ENCODE results near the gene COL20A1.

COL20A1 gene

DNA sequence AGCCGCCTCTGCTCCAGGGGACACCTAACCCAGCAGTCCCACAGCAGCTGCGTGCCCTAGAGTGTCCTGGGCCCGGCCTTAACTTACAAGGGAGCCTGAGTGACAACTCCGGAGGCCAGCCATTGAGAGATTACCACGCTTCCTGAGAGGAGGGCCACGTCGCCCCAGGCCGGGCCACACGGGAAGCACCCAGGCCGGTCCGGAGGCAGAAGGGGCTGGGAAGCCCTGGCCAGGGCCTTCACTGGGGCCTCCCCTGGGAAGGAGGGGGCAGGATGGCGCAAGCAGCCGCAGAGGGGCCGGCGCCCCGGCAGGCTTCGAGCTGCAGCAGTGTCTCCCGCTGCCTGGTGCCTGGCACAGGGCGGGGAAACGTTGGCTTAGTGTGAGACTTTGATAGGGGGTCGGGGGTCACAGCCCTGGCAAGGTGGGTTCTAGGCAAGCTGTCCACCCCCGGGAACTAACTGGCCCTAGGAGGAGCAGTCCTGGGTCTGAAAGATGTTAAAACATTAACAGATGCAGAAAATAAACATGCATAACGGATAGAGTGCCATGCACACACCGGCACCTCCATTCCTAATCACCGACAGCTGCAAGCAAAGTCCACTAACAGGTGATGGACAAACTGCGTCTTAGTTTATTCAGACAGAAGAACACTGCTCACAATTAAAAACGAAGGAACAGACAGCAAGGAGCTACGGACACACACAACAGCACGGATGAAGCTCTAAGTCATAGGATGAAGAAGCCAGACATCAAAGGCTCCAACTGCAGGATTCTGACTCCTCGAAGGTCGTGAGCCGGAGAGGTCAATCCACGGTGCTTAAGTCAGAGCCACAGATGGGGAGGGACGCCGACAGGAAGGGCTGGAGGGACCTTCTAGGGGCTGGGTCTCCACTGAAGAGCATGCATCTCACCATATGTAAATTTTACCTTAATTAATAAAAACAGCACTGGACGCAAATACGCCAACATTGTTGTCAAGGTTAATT, 50.8 kb downstream of the COL20A1 start:
- DNase-seq (ENCODE audit: low read depth) = no peak
- H3K36me3 ChIP-seq (ENCODE audit: control insufficient read depth, insufficient read depth, low read length, severe bottlenecking) = no peaks in the 10 kb centered on the region
- peaks cover 43% of the 10 kb centered on the region for H3K27me3 ChIP-seq (replicated peaks; ENCODE audit: control insufficient read depth, insufficient read depth, low read length)
- peaks cover 25% of the 10 kb centered on the region for H3K4me1 ChIP-seq (ENCODE audit: control insufficient read depth, insufficient read depth, low read length)
- no peaks in the 10 kb centered on the region for H3K9me3 ChIP-seq (ENCODE audit: control insufficient read depth, low read length)
- H3K4me3 ChIP-seq (ENCODE audit: low read length) = no peak overlapping the region
- no peak overlapping the region for H3K9ac ChIP-seq (ENCODE audit: low read length)

- no peak overlapping the region for H3K4me3 ChIP-seq (ENCODE audit: low read length)
- H3K27me3 ChIP-seq (replicated peaks; ENCODE audit: control insufficient read depth, insufficient read depth, low read length) = peaks cover 43% of the 10 kb centered on the region
- H3K9ac ChIP-seq (ENCODE audit: low read length) = no peak overlapping the region
- peak; percentile 69 for DNase-seq (ENCODE audit: low read depth)
- no peaks in the 10 kb centered on the region for H3K36me3 ChIP-seq (ENCODE audit: control insufficient read depth, insufficient read depth, low read length, severe bottlenecking)
- H3K9me3 ChIP-seq (ENCODE audit: control insufficient read depth, low read length) = no peaks in the 10 kb centered on the region
- peaks cover 25% of the 10 kb centered on the region for H3K4me1 ChIP-seq (ENCODE audit: control insufficient read depth, insufficient read depth, low read length)
These were observed 51.8 kb downstream of the COL20A1 start for GRCh38 chr20:63344616-63345327.

- H3K9ac ChIP-seq (ENCODE audit: low read length) = no peak overlapping the region
- H3K36me3 ChIP-seq (ENCODE audit: control insufficient read depth, insufficient read depth, low read length, severe bottlenecking) = no peaks in the 10 kb centered on the region
- DNase-seq (ENCODE audit: low read depth) = peak; percentile 29
- no peaks in the 10 kb centered on the region for H3K9me3 ChIP-seq (ENCODE audit: control insufficient read depth, low read length)
- H3K27me3 ChIP-seq (replicated peaks; ENCODE audit: control insufficient read depth, insufficient read depth, low read length) = peaks cover 45% of the 10 kb centered on the region
- H3K4me1 ChIP-seq (ENCODE audit: control insufficient read depth, insufficient read depth, low read length) = peaks cover 25% of the 10 kb centered on the region
- no peak overlapping the region for H3K4me3 ChIP-seq (ENCODE audit: low read length)
These were observed 52.5 kb downstream of the COL20A1 start for GRCh38 chr20:63345328-63346100.

- Histone ChIP-seq H3K4me3 (ENCODE audit: low read length) (no peak overlapping the region), H3K9ac (ENCODE audit: low read length) (no peak overlapping the region), H3K27me3 (replicated peaks; ENCODE audit: control insufficient read depth, insufficient read depth, low read length) (peaks cover 43% of the 10 kb centered on the region), H3K4me1 (ENCODE audit: control insufficient read depth, insufficient read depth, low read length) (peaks cover 25% of the 10 kb centered on the region), H3K9me3 (ENCODE audit: control insufficient read depth, low read length) (no peaks in the 10 kb centered on the region), H3K36me3 (ENCODE audit: control insufficient read depth, insufficient read depth, low read length, severe bottlenecking) (no peaks in the 10 kb centered on the region)
- no peak for DNase-seq (ENCODE audit: low read depth)
These were observed 53.4 kb downstream of the COL20A1 start for GRCh38 chr20:63346131-63347080.

- H3K9me3 ChIP-seq (ENCODE audit: control insufficient read depth, low read length) = no peaks in the 10 kb centered on the region
- no peak overlapping the region for H3K4me3 ChIP-seq (ENCODE audit: low read length)
- H3K27me3 ChIP-seq (replicated peaks; ENCODE audit: control insufficient read depth, insufficient read depth, low read length) = peaks cover 35% of the 10 kb centered on the region
- H3K36me3 ChIP-seq (ENCODE audit: control insufficient read depth, insufficient read depth, low read length, severe bottlenecking) = no peaks in the 10 kb centered on the region
- no peak overlapping the region for H3K9ac ChIP-seq (ENCODE audit: low read length)
- no peak for DNase-seq (ENCODE audit: low read depth)
- H3K4me1 ChIP-seq (ENCODE audit: control insufficient read depth, insufficient read depth, low read length) = peaks cover 25% of the 10 kb centered on the region
These were observed 54.2 kb downstream of the COL20A1 start for GRCh38 chr20:63347081-63347741.

GRCh38 chr20:63347950-63348827, 55.2 kb downstream of the COL20A1 start:
- H3K4me3 ChIP-seq (ENCODE audit: low read length) = no peak overlapping the region
- no peak for DNase-seq (ENCODE audit: low read depth)
- H3K36me3 ChIP-seq (ENCODE audit: control insufficient read depth, insufficient read depth, low read length, severe bottlenecking) = no peaks in the 10 kb centered on the region
- no peaks in the 10 kb centered on the region for H3K9me3 ChIP-seq (ENCODE audit: control insufficient read depth, low read length)
- no peak overlapping the region for H3K9ac ChIP-seq (ENCODE audit: low read length)
- peaks cover 25% of the 10 kb centered on the region for H3K4me1 ChIP-seq (ENCODE audit: control insufficient read depth, insufficient read depth, low read length)
- peaks cover 29% of the 10 kb centered on the region for H3K27me3 ChIP-seq (replicated peaks; ENCODE audit: control insufficient read depth, insufficient read depth, low read length)

DNA sequence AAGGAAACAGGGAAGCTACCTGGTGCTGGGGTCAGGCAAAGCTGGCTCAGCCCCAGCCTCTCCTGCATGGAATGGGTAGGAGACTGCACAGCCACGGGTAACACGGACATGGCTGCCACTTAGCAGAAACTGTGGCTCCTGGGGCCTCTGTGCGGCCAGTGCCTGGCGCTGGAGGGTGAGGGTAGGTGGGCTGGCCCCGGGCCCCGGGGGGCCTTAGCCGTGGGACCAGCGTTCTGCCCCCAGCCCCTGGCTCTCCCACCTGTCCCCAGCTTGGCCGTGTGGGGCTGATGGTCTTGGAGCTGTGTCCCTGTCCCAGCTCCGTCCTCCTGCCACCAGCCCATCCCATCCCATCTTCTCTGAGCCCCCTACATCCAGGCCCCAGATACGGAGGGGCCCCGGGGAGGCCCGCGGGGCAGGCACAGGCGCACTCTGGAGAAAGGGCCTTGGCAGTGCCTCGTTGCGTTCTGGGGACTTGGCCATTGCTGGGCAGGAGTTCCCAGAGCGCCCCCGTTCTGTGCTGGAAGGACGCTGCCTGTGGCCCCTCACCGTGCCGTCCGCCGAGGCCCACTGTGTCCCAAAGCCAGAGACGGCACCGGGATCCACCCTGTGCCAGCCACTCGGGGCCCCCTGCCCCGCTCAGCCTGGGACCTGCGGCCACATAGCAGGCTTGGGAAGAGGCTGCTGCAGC, 56.0 kb downstream of the COL20A1 start:
- Histone ChIP-seq H3K36me3 (ENCODE audit: control insufficient read depth, insufficient read depth, low read length, severe bottlenecking) (no peaks in the 10 kb centered on the region), H3K9ac (ENCODE audit: low read length) (no peak overlapping the region), H3K27me3 (replicated peaks; ENCODE audit: control insufficient read depth, insufficient read depth, low read length) (peaks cover 21% of the 10 kb centered on the region), H3K9me3 (ENCODE audit: control insufficient read depth, low read length) (no peaks in the 10 kb centered on the region), H3K4me3 (ENCODE audit: low read length) (no peak overlapping the region), H3K4me1 (ENCODE audit: control insufficient read depth, insufficient read depth, low read length) (peaks cover 20% of the 10 kb centered on the region)
- no peak for DNase-seq (ENCODE audit: low read depth)

GRCh38 chr20:63349516-63349895, 56.5 kb downstream of the COL20A1 start:
- H3K4me3 ChIP-seq (ENCODE audit: low read length) = no peak overlapping the region
- H3K9ac ChIP-seq (ENCODE audit: low read length) = no peak overlapping the region
- H3K36me3 ChIP-seq (ENCODE audit: control insufficient read depth, insufficient read depth, low read length, severe bottlenecking) = no peaks in the 10 kb centered on the region
- peaks cover 15% of the 10 kb centered on the region for H3K4me1 ChIP-seq (ENCODE audit: control insufficient read depth, insufficient read depth, low read length)
- H3K9me3 ChIP-seq (ENCODE audit: control insufficient read depth, low read length) = no peaks in the 10 kb centered on the region
- peaks cover 18% of the 10 kb centered on the region for H3K27me3 ChIP-seq (replicated peaks; ENCODE audit: control insufficient read depth, insufficient read depth, low read length)
- DNase-seq (ENCODE audit: low read depth) = no peak

DNA sequence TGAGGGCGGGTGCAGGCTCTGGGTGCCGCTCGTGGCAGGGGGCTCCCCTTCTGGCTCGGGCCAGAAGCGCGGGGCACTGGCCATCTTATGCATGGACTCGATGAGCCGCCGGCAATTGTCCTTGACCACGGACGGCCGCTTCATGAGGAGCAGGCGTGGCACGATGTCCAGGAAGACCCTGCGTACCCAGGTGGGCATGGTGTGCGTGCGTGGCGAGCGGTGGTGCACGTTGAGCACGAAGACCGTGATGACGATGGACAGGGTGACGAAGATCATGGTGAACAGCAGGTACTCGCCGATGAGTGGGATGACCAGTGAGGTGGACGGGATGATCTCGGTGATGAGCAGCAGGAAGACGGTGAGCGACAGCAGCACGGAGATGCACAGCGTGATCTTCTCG, 57.2 kb downstream of the COL20A1 start:
- Histone ChIP-seq H3K9ac (ENCODE audit: low read length) (no peak overlapping the region), H3K36me3 (ENCODE audit: control insufficient read depth, insufficient read depth, low read length, severe bottlenecking) (no peaks in the 10 kb centered on the region), H3K4me3 (ENCODE audit: low read length) (no peak overlapping the region), H3K9me3 (ENCODE audit: control insufficient read depth, low read length) (no peaks in the 10 kb centered on the region), H3K27me3 (replicated peaks; ENCODE audit: control insufficient read depth, insufficient read depth, low read length) (peaks cover 15% of the 10 kb centered on the region), H3K4me1 (ENCODE audit: control insufficient read depth, insufficient read depth, low read length) (peaks cover 11% of the 10 kb centered on the region)
- DNase-seq (ENCODE audit: low read depth) = no peak
